GM12801 (cell line): ENCODE measurements around the gene HS6ST3.

Experiments used
- TF ChIP-seq, protein P1 (sequence below): IDR thresholded peaks from one replicate; pipeline ENCODE4 v1.5.1; 2011; ENCODE audit warnings: control low read depth; ENCODE audit not compliant: insufficient read length; ENCODE audit errors: extremely low read depth

Gene HS6ST3

DNA sequence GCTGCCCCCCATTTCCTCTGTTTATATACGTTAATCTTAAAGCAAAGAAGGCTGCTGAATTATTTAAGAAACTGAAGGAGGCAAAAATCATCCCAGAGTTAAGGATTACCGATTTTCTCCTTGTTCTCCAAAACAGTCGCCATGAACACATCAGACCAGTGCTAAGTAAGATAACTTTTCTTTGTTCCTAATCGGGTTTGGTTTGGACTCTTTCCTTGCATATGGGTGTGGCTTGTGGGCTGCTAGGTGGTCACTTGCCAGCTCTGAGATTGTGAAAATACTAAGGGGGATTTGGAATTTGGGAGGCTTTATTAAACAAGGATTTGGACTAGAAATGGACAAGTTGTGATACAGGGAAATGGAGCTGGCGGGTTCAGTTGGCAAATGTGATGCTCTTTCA, 692.3 kb downstream of the HS6ST3 start:
- TF ChIP-seq, protein P1, sequence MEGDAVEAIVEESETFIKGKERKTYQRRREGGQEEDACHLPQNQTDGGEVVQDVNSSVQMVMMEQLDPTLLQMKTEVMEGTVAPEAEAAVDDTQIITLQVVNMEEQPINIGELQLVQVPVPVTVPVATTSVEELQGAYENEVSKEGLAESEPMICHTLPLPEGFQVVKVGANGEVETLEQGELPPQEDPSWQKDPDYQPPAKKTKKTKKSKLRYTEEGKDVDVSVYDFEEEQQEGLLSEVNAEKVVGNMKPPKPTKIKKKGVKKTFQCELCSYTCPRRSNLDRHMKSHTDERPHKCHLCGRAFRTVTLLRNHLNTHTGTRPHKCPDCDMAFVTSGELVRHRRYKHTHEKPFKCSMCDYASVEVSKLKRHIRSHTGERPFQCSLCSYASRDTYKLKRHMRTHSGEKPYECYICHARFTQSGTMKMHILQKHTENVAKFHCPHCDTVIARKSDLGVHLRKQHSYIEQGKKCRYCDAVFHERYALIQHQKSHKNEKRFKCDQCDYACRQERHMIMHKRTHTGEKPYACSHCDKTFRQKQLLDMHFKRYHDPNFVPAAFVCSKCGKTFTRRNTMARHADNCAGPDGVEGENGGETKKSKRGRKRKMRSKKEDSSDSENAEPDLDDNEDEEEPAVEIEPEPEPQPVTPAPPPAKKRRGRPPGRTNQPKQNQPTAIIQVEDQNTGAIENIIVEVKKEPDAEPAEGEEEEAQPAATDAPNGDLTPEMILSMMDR: no peak

DNA sequence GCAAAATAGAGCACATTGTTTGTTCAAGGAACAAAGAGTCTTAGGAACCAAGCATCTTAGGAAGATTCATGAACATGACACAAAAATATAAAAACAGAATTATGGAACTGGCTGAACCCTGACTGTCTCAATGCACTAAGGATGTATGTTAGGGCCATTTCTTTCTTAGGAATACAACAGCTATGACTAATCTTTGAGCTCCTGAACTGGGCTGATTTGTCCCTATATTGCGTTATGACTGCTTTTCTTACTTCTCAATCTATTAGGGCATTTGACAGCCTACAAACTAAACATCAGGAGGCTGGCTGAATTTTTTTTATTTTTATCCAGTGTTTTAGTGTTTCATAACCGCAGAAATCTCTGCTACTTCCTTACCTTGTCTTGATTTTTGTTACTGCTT, 693.1 kb downstream of the HS6ST3 start:
- TF ChIP-seq, protein P1: no peak

- TF ChIP-seq, protein P1: no peak
Observed at GRCh38 chr13:96783511-96783910, 693.6 kb downstream of the HS6ST3 start.

DNA sequence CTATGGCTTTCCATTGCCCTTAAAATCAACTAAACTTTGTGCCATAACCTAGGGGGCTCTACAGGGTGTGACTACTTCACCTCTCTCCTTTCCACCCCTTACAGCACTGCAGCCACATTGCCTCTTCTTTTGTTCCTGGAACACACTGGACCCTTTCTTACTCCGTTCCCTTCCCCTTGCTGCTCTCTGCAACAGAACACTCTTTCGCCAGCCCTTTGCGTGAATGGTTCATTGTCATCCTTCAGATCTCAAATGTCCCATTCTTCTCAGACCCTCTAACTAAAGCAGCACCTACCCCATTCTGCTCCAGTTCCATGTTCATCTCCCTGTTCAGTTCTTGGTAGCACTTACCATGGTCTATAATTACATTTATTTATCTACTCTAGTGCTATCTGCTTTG, 696.1 kb downstream of the HS6ST3 start:
- TF ChIP-seq, protein P1: no peak

DNA sequence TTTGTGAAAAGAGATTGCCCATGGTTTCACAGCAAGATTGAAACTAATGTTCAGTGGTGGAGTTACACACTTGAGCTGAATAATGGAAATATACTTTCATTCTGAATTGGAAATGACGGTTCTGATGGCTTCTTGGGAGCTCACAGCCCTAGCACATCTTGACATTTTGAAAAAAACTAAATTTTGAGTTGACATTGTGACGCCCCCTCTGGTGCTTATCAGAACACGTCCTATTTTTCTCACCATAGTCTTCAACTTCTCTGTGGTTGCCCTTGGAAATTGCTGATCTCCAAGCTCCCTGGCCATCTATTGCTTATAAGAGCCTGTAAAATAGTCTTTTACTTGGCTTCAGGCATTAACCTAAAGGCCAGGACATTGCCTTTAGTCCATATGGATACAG, 702.3 kb downstream of the HS6ST3 start:
- TF ChIP-seq, protein P1: no peak

- TF ChIP-seq, protein P1: no peak
Observed at GRCh38 chr13:96792736-96793403, 703.0 kb downstream of the HS6ST3 start.

GRCh38 chr13:96793404-96793755, 703.5 kb downstream of the HS6ST3 start:
- TF ChIP-seq, protein P1: no peak
